GM21528 (cell line): ENCODE results near the gene GRM3.
A peak's percentile ranks its signal among the peaks of the same experiment; 100 is the strongest.

Experiments
- ATAC-seq: cut with Tn5 transposase; IDR thresholded peaks from one replicate; pipeline ENCODE4 v1.9.1; 2021; ENCODE audit warnings: mild to moderate bottlenecking, moderate library complexity; ENCODE audit not compliant: unreplicated experiment, low FRiP score

Gene GRM3

DNA sequence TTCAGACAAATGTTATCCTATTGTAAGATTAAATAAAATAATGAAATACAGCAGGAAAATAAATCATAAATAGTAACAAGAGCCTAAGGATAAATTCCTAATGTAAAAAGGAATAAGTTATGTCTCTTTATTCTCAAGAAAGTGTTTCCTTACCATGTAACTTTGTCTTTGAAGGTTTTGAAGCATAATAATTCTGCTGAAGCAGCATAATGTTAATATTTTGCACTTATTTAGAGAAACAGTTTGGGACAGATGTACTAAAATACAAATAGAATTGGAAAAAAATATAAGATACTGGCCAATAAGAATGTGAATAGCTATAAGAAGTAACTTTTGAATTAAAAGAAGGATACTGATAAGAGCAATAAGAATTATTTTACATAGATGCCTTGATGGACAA lies 45.7 kb downstream of the GRM3 start:
- no peak for ATAC-seq

DNA sequence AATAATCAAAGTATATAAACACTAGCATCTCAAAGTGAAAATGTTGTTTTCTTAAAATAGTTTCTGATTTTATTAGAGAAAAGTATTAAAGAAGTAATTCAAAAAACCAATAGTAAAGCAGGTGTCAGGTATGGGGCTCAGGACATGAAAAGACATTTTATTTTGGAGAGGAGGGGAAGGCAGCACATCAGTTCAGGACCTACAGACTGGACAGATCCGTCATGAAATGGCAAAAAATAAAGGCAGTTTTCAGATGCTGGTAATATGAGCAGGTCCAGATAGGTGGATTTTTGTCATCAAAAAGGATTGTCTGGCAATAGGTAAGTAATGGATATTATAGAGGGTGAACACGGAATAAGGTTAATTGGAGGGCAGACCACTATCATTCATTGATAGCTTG lies 49.0 kb downstream of the GRM3 start:
- no peak for ATAC-seq

DNA sequence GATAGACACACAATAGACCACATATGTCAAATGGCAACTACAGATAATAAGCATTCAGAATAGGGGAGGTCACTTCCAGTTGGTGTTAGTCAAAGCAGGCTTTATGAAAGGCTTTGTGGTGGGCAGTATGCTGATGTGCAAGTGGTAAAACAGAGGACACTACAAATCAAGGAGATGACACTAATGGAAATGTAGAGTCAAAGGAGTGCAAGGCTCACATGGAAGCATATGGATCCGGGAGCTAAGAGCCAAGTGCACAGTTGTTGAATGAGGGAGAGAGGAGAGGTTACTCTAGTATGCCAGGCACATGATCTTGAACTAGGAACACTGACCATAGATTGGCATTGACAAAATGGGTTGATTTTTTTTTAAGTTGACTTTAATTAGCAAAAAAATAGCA lies 62.7 kb downstream of the GRM3 start:
- ATAC-seq: no peak

- ATAC-seq: no peak
Observed at GRCh38 chr7:86708031-86708680, 64.4 kb downstream of the GRM3 start.

DNA sequence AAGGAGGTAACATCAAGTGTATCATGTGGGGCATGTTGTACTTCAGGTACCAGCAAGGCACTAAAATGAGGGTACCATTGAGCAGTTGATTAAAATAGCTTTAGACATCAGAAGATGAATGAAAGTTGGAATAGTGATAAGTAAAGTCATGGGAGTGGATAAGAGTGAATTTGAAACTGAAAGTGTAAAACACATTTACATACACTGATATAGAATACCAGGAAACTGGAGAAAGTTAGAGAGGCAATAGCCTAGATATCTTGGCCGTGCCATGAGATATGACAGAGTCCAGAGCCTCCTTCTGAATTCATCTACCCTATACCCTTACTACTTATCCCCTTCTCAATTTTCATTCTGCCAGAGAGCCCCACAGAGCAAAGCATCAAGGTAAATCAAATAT lies 76.6 kb downstream of the GRM3 start:
- ATAC-seq: no peak

DNA sequence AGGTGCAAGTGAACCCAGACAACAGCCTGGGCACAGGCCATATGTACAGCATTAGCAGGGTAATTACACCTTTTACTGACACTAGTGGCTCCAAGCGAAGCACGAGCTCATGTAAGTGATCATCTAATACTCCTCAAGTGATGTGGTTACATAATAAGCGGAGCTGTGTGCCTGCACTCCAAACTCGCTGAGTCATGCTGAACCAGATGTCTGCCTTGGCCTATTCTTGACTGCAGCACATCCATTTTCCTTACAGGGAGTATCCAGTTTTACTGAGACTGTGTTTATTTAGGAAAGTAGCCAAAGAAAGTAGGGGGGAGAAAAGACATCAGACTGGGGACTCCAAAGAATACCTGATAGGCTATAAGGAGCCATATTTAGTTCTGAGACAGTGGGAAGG lies 90.1 kb downstream of the GRM3 start:
- no peak for ATAC-seq

DNA sequence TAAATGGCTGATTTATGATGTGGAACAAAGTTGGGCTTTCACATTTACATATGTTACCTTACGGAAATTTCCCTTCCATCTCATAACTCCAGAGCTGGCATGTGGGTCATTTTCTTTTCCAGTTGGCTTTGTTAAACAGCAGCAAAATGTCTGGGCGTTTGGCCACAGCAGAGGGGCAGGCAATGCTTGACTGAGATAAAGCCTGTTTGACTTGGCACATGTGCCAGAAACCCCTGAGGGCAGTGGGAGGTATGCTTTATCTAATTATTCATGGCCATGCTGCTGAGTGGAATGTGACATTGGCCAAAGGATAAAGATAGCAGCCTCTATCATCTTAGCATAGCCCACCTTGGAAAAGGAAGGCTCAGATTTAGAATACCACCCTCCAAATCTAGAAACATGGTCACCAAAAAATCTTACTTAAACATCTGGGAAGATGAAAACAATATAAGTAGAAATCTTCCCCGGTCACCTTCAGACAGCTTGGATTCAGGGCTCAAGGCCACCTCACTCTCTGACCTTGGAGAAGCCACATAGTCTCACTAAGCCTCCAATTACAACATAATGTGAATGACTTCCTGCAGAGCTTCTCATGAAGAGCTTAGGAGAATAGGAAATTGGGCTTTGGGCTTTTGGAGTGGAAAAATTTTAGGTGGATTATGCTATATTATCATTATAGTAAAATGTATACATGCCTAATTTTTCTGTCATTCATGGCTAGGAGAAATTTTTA lies 101.5 kb downstream of the GRM3 start:
- ATAC-seq: no peak

DNA sequence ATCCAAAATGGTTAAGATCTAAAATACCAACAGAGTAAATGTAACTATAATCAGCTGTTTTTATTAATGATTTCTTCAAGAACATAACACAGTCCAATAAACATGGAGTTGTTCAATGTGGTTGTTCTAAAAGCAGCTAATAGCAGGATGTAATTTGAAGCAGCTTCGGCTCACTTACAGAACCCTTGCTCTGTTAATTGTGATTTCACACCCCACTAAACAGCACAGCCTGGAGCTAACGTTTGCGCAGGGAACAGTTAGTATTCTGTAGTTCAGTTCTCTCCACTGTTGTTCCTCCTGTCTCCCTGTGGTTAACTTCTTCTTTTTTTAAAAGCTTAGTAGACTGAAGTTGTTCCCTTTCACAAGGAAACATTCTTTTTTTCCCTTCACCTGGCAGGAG lies 104.0 kb downstream of the GRM3 start:
- ATAC-seq: no peak

- ATAC-seq: no peak
Observed at GRCh38 chr7:86748201-86748600, 104.5 kb downstream of the GRM3 start.

DNA sequence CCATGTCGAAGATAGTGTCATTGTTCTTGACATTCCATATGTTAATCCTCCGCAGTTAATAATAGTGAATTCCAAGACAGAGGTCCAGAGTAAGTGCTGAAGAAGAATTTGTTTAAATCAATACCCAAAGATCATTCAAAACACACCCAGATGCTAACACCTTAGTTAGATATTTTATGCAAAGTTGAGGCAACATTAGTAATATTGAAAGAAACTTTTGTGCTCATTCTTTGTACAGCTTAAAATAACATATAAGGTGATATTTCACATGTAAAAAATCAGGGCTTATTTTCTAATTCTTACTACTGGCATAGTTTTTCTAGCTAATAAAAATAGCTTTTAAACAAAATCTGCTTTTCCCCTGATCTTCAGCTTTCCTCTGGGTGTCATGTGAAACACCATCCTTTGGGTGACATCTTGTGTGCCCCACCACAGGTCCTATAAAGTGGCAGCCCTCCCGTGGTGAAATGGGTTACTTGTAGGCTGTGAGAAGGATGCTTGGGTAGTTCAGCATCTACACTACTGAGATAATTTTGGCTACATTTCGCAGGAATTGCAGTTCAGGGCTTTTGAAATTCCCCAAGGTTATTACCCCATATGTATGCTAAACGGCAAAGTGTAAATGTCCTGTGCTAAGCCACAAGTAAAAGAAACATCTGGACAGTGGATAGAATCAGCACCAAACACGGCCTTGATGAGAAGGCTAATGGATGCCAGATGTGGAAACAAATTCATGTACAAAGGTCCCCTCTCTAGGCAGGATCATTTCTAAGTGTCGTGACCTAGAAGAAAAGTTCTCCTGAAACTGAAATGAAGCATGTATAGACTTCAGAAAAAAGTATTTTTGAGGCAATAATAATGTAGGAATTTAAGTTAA lies 105.4 kb downstream of the GRM3 start:
- ATAC-seq: no peak

DNA sequence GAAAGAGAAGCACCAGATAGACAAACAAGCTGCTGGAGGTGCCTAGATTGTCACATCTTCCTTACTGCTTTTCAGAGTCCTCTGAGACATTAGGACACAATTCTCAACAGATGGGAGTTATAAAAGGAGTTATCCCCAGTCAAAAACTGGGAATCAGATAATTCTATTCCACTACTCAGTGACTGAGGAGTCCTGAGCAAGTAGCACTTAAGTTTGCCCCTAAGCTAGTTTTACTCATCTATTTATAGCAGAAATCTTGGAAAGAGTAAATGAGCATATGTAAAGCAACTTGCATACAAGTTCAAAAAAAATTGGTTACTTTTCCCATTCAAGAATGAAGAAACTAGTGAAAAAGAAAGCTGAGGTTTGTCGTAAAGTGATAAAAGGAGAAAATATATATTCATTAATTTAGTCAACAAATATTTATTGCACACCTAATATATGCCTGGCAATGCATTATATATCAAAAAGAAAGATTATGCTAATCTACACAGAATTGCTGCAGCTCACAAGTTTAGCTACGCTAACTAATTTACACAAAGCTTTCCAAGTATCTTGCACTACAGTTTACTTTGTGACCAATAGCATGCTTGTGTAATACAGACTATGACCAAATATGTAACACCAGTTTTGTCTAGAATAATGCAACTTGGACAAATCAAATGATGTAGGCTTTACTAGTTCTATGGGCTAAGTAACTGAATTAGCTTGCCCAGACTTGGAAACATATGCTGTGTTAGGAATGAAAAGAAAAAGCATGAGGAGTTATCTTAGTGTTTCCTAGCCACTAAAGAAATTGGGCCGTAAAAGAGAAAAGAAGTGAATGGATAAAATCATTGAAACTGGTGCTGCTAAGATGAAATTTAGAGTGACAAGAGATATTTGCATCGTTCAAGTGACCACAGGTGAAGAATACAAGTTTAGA lies 106.3 kb downstream of the GRM3 start:
- no peak for ATAC-seq

GRCh38 chr7:86760236-86760635 lies 116.5 kb downstream of the GRM3 start:
- no peak for ATAC-seq

GRCh38 chr7:86762129-86762528 lies 118.4 kb downstream of the GRM3 start:
- no peak for ATAC-seq

DNA sequence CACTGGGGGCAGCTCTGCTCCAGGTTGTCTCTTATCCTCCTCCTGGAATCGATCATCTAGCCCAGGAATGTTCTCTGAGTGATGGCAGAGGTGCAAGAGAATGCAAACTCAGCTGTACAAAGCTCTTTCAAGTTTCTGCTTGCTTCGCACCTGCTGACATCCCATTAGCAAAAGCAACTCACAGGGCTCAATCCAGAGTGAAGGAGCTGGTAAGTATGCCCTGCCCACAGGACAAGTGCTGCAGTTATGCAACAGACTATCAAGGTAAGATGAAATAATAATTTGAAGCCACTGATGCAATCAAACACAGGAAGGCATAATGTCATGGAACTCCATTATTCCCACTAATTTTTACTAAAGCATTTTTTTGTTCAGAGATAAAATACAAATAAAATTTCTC lies 122.2 kb downstream of the GRM3 start:
- ATAC-seq: no peak

GRCh38 chr7:86768394-86768793 lies 124.7 kb downstream of the GRM3 start:
- ATAC-seq: no peak

- peak; percentile 90 for ATAC-seq
Observed at GRCh38 chr7:86768967-86769760, 125.5 kb downstream of the GRM3 start.

DNA sequence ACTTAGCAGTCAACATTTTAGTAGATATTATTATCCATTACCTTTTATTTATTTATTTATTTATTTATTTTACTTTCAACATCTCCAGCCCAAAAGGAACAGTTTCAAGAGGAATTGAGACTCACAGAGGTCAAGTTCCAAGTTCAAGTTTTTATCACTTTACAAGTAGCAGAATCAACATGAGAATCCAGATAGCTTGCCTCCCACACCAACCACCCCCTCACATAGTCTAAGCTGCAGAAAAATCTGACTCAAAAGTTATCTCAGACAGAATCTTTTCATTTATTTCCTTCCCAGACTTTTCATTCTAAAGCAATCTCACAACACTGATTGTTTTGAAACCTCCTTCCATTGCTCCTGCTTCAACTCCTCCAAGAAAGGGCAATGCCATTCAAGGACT lies 129.6 kb downstream of the GRM3 start:
- no peak for ATAC-seq

DNA sequence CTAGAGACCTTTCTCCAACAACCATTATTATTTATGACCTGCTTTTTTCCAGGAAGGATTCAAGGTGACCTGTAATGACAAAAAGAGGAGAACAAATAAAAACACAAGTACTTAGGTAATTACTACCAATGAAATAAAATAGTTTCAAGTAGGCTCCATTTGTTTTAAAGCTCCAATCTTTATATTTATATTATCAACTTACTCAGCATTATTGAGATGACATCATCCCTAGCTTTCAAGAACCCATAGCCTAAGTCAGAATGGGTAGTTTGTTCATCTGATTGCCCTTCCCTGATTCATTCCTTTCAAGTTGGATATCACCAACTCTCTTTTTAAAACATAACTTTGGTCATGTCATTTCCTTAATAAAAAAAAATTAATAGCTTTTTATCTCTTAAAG lies 131.5 kb downstream of the GRM3 start:
- no peak for ATAC-seq

GRCh38 chr7:86776136-86776535 lies 132.4 kb downstream of the GRM3 start:
- ATAC-seq: no peak

DNA sequence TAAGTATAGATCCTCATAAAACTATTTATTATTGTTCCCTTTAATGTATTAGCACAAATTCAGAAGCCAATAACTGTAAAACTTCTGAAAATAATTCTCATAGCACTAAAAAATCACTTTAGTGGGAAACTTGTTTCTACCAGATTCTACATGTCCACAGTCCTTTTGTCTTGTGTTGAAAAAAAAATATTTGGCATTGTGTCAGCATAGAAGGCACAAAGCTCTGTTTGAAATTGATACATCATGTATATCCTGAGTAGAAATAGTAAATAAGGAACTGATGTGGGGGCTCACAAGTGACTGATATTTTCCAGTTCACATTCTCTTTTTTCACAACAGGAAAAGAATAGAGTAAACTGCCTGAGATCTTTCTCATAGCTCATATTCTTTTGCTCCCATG lies 134.6 kb downstream of the GRM3 start:
- no peak for ATAC-seq
